ENCODE results near the gene PFKFB3.
"Not testable (repeated sequence)": the region's sequence is repeated elsewhere in the genome, so short reads cannot be mapped to it uniquely, and the experiment has no call there.

Gene PFKFB3

DNA sequence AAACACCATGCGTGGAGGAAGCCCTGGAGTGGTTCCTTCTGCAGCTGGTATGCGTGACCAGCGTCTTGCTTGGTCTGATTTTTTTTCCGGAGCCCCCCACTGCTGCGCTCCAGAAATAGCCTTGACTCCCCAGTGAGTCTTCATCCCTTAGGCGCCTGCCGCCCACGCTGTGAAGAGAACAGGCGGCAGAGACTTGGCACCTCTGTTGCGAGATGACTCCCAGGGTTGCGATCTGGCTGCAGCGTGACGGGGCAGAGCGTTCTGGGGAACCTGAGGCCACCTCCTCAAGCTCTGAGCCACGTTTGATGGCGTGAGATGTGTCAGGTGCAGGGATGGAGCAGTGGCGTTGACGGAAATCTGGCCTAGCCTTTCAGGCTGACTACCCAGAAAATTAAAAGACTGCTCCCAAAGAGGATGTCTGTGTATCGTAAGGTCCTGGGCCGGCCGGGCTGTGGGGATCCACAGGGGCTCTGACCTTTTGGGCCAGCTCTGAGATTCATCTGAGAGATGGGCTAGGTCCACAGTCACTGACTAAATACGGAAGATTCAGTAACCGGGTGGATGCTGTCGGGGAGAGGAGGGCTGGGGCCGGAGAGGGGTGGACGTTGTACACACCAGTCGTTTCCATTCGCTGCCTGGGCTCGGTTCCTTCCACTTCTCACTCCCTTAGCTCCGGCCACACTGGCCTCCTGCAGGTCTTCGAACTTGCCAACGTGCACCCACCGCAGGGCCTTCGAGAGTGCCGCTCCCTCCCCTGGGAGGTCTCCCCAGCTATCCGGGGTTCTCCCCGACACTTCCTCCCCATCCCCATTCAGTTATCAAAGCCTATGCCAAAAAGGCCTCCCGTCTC is 33.8 kb downstream of the PFKFB3 start:
- DNase-seq (ENCODE audit: low spot score), result no peak

GRCh38 chr10:6237199-6237530 is 34.4 kb downstream of the PFKFB3 start:
- DNase-seq (ENCODE audit: low spot score), result no peak

GRCh38 chr10:6238587-6239212 is 36.0 kb downstream of the PFKFB3 start:
- DNase-seq (ENCODE audit: low spot score), result not testable (repeated sequence)

GRCh38 chr10:6239213-6239991 is 36.7 kb downstream of the PFKFB3 start:
- peak; percentile 93 for DNase-seq (ENCODE audit: low spot score)

DNA sequence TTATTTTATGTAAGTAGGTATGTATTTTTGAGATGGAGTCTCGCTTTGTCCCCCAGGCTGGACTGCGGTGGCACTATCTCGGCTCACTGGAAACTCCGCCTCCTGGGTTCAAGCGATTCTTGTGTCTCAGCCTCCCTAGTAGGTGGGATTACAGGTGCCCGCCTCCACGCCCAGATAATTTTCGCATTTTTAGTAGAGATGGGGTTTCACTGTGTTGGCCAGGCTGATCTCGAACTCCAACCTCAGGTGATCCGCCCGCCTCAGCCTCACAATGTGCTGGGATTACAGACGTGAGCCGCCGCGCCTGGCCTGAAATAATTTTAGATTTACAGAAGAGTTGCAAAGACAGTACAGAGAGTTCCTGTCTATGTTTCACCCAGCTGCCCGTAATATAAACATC is 37.5 kb downstream of the PFKFB3 start:
- DNase-seq (ENCODE audit: low spot score), result no peak

GRCh38 chr10:6242089-6242488 is 39.4 kb downstream of the PFKFB3 start:
- DNase-seq (ENCODE audit: low spot score), result no peak

DNA sequence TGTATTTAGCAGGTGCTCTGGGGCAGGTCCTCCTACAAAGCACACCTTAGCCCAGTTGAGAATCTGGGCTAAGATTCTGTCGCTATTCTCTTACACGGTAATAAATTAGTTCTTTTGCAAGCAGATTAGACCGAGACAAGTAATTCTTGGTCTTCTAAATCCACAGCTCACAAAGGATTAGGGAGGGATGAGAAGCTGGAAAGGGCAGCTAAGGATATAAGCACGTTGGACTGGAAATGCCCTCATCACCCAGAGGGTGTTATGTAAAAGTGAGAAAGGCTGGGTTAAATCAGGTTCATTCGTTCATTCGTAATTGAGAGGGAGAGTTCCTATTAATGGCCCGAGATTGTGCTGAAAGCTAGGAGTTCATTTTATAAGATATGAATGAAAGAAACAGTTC is 41.8 kb downstream of the PFKFB3 start:
- no peak for DNase-seq (ENCODE audit: low spot score)

GRCh38 chr10:6247041-6247712 is 44.4 kb downstream of the PFKFB3 start:
- DNase-seq (ENCODE audit: low spot score), result no peak

DNA sequence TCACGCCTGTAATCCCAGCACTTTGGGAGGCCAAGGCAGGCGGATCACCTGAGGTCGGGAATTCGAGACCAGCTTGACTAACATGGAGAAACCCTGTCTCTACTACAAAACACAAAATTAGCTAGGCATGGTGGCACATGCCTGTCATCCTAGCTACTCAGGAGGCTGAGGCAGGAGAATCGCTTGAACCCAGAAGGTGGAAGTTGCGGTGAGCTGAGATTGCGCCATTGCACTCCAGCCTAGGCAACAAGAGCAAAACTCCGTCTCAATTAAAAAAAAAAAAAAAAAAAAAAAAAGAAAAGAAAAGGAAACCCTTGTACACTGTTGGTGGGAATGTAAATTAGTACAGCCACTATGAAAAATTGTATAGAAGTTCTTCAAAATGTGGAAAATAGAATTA is 46.2 kb downstream of the PFKFB3 start:
- not testable (repeated sequence) for DNase-seq (ENCODE audit: low spot score)

DNA sequence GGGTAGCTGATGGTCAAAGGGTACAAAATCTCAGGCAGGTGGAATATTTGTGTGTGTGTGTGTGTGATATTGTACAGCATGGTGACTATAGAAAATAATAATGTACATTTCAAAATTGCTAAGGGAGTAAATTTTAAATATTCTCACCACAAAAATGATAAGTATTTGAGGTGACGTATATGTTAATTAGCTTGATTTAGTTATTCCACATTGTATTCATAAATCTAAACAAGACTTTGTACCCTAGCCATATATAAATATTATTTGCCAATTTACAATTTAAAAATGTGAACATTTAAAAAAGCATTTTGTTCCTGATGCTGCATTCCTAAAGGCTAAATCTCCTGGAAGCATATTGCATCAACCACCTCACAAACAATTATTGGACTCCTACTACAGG is 47.0 kb downstream of the PFKFB3 start:
- DNase-seq (ENCODE audit: low spot score), result no peak

- DNase-seq (ENCODE audit: low spot score), result no peak
Observed at GRCh38 chr10:6250745-6251144, 48.0 kb downstream of the PFKFB3 start.

GRCh38 chr10:6254201-6254600 is 51.5 kb downstream of the PFKFB3 start:
- no peak for DNase-seq (ENCODE audit: low spot score)

- no peak for DNase-seq (ENCODE audit: low spot score)
Observed at GRCh38 chr10:6255548-6256061, 52.9 kb downstream of the PFKFB3 start.

GRCh38 chr10:6256439-6256838 is 53.7 kb downstream of the PFKFB3 start:
- no peak for DNase-seq (ENCODE audit: low spot score)

GRCh38 chr10:6259153-6259552 is 56.4 kb downstream of the PFKFB3 start:
- DNase-seq (ENCODE audit: low spot score), result no peak

- no peak for DNase-seq (ENCODE audit: low spot score)
Observed at GRCh38 chr10:6260843-6261242, 58.1 kb downstream of the PFKFB3 start.

- DNase-seq (ENCODE audit: low spot score), result no peak
Observed at GRCh38 chr10:6267941-6268340, 65.2 kb downstream of the PFKFB3 start.

GRCh38 chr10:6269432-6269831 is 66.7 kb downstream of the PFKFB3 start:
- DNase-seq (ENCODE audit: low spot score), result no peak

DNA sequence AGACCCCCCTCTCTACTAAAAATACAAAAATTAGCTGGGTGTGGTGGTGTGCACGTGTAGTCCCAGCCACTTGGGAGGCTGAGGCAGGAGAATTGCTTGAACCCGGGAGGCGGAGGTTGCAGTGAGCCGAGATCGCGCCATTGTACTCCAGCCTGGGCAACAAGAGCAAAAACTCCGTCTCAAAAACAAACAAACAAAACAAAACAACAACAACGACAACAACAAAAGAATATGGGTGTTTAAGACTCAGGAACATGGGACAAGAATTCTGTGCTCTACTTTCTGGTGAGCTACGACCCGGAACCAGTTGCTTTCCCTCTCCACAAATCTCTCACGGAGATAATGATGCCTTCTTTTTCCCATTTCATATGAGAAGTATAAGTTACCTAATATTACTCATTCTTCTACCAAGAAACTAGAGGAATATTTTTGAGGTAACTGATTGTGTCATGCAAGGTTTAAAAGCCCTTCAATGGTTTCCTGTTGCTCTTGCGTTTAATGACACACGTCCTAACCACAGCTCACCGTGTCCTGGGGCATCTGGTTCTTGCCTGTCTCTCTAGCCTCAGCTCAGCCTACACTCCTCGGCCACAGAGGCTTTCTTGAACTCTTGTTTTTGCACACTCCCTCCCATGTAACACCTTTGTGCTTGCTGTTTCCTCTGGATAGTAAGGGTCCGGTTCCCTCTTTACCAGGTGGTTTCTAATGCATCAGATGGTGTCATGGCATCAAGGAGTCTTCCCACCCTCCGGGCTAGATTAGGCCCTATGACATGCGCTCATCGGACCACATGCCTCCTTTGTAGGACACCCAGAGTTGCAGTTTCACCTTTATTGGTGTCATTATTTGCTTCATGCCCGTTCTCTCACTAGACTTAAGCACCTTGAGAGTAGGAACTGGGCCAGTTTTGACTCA is 67.5 kb downstream of the PFKFB3 start:
- no peak for DNase-seq (ENCODE audit: low spot score)

DNA sequence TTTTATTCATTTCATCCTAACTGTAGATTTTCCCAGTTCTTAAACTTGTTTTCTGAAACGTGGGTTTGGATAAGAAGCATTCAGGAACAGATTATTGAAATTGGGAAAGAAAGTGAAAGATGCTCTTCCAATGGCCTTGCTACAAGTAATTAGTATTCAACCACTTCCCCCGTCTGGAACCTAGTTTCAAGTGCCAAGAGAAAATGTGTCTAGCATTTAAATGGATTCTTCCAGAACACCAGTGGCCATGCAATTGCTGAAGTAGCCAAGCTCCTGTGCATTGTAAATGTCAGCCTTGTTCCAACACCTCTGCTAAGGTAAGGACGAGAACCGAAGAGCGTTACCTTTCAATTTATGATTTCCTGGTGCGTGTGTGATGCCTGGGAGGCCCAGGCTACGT is 68.2 kb downstream of the PFKFB3 start:
- no peak for DNase-seq (ENCODE audit: low spot score)

DNA sequence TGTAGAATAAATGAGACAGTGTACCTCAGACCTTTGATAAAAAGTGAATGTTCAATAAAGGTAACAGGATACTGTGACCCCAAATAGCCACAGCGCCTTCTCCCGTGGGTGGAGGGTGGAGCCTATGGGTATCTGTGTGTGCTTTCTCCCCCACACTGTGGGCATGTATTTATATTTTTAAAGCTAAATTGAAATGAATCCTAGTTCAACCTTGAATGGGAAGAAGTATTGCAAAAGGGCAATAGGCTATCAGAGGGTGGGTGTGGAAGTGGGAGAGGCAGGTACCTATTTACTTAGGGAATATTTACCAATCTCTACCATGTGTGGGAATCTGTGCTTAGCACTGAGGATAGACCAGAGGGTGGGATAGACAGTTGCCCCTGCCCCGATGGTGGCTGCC is 68.9 kb downstream of the PFKFB3 start:
- no peak for DNase-seq (ENCODE audit: low spot score)

All from AG08396 (cell line).